ENCODE results near the gene MSL3. TPM values are rescaled to one million over a fixed set of nuclear protein-coding genes. Genes with fewer than 3 reads are reported as not detected.

MSL3 gene
- total and polyA plus RNA-seq, 2 of the 13 experiments (the other 11 are each of a cell fraction or from before 2014, with no cell fraction given) = 7.6 to 10.2 TPM

DNA sequence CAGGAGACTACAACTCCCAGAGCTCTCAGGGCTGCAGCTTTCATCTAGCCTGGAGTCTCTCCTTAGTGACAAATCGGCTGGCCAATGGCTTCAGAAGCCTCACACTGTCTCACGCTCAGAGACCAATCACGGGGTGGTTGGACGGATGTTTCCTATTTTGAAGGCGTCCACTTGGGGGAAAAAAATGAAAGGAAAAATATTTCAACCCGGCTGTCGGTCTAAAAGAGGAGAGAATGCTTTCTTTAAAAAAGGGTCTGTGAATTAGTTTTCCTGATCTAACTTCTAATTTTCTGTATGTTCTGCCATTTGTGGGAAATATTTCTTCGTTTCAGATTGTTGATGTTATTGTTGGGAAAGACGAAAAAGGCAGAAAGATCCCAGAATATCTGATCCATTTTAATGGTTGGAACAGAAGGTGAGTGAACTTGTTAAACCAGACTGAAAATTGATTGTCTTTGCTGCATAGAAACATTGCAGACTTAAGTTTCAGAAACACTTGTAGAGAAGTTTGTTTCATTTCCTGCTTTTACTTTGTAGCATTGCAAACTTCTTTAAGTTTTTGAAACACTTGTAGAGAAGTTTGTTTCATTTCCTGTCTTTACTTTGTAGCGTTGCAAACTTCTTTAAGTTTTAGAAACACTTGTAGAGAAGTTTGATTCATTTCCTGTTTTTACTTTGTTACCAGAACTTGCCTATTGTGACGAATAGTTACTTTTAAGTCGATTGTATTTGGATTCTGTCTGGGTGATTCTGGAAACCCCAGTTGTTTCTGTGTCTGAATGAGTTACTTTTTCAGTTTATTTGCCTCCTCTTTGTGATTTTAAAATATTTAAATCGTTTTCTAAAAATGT is 1.6 kb downstream of the MSL3 start:
- no peak overlapping the region for H3K27ac ChIP-seq (ENCODE audit: extremely low read length, insufficient read depth, low read length)
- intact Hi-C loops (cut with micrococcal nuclease; ENCODE audit: unreplicated experiment) = no loop called here
- DNase-seq (ENCODE audit: low spot score) = peak; percentile 88
- TF ChIP-seq THAP11 (CRISPR knock-in tag; IDR thresholded peaks at IDR 0.05) (peak; percentile 98), NFIC (IDR thresholded peaks at IDR 0.05; ENCODE audit: low read length) (no peak), HCFC1 (IDR thresholded peaks at IDR 0.05; ENCODE audit: low read depth, low read length) (peak; percentile 69), GATAD1 (CRISPR knock-in tag; IDR thresholded peaks at IDR 0.05) (peak; percentile 61; the same call in 1 of the 2 replicates), SP2 (CRISPR knock-in tag; IDR thresholded peaks at IDR 0.05) (peak; percentile 86), NFYB (CRISPR knock-in tag; IDR thresholded peaks at IDR 0.05) (peak; percentile 88), GABPB1 (CRISPR knock-in tag; IDR thresholded peaks at IDR 0.05) (peak; percentile 86), KAT7 (CRISPR knock-in tag; IDR thresholded peaks at IDR 0.05; ENCODE audit: borderline replicate concordance) (no peak), CREM (IDR thresholded peaks at IDR 0.05) (peak; percentile 74), CREM (CRISPR knock-in tag; IDR thresholded peaks at IDR 0.05) (no peak), SUZ12 (IDR thresholded peaks at IDR 0.05; ENCODE audit: low read depth, low read length) (peak; percentile 41; the same call in 1 of the 2 replicates)
- TF ChIP-seq, protein P1, sequence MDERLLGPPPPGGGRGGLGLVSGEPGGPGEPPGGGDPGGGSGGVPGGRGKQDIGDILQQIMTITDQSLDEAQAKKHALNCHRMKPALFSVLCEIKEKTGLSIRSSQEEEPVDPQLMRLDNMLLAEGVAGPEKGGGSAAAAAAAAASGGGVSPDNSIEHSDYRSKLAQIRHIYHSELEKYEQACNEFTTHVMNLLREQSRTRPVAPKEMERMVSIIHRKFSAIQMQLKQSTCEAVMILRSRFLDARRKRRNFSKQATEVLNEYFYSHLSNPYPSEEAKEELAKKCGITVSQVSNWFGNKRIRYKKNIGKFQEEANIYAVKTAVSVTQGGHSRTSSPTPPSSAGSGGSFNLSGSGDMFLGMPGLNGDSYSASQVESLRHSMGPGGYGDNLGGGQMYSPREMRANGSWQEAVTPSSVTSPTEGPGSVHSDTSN (CRISPR knock-in tag; IDR thresholded peaks at IDR 0.05) = peak; percentile 78
- TF ChIP-seq, protein P2, sequence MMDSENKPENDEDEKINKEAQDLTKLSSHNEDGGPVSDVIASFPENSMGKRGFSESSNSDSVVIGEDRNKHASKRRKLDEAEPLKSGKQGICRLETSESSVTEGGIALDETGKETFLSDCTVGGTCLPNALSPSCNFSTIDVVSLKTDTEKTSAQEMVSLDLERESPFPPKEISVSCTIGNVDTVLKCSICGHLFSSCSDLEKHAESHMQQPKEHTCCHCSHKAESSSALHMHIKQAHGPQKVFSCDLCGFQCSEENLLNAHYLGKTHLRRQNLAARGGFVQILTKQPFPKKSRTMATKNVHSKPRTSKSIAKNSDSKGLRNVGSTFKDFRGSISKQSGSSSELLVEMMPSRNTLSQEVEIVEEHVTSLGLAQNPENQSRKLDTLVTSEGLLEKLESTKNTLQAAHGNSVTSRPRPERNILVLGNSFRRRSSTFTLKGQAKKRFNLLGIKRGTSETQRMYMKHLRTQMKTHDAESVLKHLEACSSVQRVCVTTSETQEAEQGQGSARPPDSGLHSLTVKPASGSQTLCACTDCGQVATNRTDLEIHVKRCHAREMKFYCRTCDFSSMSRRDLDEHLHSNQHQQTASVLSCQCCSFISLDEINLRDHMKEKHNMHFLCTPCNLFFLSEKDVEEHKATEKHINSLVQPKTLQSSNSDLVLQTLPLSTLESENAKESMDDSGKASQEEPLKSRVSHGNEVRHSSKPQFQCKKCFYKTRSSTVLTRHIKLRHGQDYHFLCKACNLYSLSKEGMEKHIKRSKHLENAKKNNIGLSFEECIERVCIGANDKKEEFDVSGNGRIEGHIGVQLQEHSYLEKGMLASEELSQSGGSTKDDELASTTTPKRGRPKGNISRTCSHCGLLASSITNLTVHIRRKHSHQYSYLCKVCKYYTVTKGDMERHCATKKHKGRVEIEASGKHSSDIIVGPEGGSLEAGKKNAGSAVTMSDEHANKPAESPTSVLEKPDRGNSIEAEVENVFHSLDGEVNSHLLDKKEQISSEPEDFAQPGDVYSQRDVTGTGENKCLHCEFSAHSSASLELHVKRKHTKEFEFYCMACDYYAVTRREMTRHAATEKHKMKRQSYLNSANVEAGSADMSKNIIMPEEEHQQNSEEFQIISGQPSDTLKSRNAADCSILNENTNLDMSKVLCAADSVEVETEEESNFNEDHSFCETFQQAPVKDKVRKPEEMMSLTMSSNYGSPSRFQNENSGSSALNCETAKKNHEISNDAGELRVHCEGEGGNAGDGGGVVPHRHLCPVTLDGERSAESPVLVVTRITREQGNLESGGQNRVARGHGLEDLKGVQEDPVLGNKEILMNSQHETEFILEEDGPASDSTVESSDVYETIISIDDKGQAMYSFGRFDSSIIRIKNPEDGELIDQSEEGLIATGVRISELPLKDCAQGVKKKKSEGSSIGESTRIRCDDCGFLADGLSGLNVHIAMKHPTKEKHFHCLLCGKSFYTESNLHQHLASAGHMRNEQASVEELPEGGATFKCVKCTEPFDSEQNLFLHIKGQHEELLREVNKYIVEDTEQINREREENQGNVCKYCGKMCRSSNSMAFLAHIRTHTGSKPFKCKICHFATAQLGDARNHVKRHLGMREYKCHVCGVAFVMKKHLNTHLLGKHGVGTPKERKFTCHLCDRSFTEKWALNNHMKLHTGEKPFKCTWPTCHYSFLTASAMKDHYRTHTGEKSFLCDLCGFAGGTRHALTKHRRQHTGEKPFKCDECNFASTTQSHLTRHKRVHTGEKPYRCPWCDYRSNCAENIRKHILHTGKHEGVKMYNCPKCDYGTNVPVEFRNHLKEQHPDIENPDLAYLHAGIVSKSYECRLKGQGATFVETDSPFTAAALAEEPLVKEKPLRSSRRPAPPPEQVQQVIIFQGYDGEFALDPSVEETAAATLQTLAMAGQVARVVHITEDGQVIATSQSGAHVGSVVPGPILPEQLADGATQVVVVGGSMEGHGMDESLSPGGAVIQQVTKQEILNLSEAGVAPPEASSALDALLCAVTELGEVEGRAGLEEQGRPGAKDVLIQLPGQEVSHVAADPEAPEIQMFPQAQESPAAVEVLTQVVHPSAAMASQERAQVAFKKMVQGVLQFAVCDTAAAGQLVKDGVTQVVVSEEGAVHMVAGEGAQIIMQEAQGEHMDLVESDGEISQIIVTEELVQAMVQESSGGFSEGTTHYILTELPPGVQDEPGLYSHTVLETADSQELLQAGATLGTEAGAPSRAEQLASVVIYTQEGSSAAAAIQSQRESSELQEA (CRISPR knock-in tag; IDR thresholded peaks at IDR 0.05; ENCODE audit: not compliant biosample characterization) = no peak
- TF ChIP-seq, protein P3, sequence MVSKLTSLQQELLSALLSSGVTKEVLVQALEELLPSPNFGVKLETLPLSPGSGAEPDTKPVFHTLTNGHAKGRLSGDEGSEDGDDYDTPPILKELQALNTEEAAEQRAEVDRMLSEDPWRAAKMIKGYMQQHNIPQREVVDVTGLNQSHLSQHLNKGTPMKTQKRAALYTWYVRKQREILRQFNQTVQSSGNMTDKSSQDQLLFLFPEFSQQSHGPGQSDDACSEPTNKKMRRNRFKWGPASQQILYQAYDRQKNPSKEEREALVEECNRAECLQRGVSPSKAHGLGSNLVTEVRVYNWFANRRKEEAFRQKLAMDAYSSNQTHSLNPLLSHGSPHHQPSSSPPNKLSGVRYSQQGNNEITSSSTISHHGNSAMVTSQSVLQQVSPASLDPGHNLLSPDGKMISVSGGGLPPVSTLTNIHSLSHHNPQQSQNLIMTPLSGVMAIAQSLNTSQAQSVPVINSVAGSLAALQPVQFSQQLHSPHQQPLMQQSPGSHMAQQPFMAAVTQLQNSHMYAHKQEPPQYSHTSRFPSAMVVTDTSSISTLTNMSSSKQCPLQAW (CRISPR knock-in tag; IDR thresholded peaks at IDR 0.05) = no peak

More for the DNA sequence above, 1.6 kb downstream of the MSL3 start:
- Histone ChIP-seq H2AFZ (ENCODE audit: low read length) (peak overlapping the region; percentile 9), H4K20me1 (ENCODE audit: insufficient read depth, low read length) (no peaks in the 10 kb centered on the region), H3K9me3 (ENCODE audit: low read length) (no peaks in the 10 kb centered on the region), H3K36me3 (replicated peaks in 1 of 2; ENCODE audit: control insufficient read depth in 1 of 2, insufficient read depth in 2 of 2, low read length in 2 of 2) (peaks cover 0 to 7% of the 10 kb centered on the region in 2 experiments; a peak in 2 of 5 replicates), H3K27me3 (ENCODE audit: control insufficient read depth in 1 of 2, insufficient read depth in 2 of 2, low read length in 2 of 2) (peaks cover under 1 to 4% of the 10 kb centered on the region in 2 experiments; a peak in 2 of 5 replicates), H3K9ac (ENCODE audit: insufficient read depth, low read depth, low read length) (peak overlapping the region; percentile 67; the same call in 1 of the 2 replicates), H3K4me1 (ENCODE audit: insufficient read depth, low read length) (peaks cover 28% of the 10 kb centered on the region), H3K4me2 (ENCODE audit: low read depth, low read length) (peak overlapping the region; percentile 88), H3K79me2 (ENCODE audit: insufficient read depth, low read length) (no peaks in the 10 kb centered on the region), H3K4me3 (replicated peaks in 1 of 3; ENCODE audit: insufficient read depth in 1 of 3, low read depth in 2 of 3, low read length in 3 of 3) (peak overlapping the region; percentile 81 to 85 (median 85))
- CTCF ChIA-PET (ENCODE audit: low intra/inter-chr PET ratio, low total read pairs) = no interaction called here
- TSS peak; percentile 64 for BruUV-seq (replicated peaks)
- POLR2A ChIA-PET = no interaction called here
- under 1% methylated on average over 13 of the region's 13 CpGs for WGBS (ENCODE audit: low lambda C conversion rate)
- FAIRE-seq (peak; percentile 95), ATAC-seq (peak; percentile 97)
- in situ Hi-C loops (cut with HindIII; ENCODE audit: extremely low pct_ligation_motif_present, low pct_unique_long_range_greater_than_20kb) = loop anchor here (25.0 kb wide), 1 partner anchor 622 kb away; no protein-coding TSS in a partner anchor
